GM18508 (cell line): Measurements from ENCODE around the gene ALG12.

Experiments used
- ATAC-seq: cut with Tn5 transposase; IDR thresholded peaks from one replicate; pipeline ENCODE4 v1.9.1; 2021; ENCODE audit warnings: moderate number of reproducible peaks; ENCODE audit not compliant: insufficient read depth, unreplicated experiment

The ALG12 gene

GRCh38 chr22:49933236-49934159, 15.3 kb upstream of the ALG12 start:
- no peak for ATAC-seq

DNA sequence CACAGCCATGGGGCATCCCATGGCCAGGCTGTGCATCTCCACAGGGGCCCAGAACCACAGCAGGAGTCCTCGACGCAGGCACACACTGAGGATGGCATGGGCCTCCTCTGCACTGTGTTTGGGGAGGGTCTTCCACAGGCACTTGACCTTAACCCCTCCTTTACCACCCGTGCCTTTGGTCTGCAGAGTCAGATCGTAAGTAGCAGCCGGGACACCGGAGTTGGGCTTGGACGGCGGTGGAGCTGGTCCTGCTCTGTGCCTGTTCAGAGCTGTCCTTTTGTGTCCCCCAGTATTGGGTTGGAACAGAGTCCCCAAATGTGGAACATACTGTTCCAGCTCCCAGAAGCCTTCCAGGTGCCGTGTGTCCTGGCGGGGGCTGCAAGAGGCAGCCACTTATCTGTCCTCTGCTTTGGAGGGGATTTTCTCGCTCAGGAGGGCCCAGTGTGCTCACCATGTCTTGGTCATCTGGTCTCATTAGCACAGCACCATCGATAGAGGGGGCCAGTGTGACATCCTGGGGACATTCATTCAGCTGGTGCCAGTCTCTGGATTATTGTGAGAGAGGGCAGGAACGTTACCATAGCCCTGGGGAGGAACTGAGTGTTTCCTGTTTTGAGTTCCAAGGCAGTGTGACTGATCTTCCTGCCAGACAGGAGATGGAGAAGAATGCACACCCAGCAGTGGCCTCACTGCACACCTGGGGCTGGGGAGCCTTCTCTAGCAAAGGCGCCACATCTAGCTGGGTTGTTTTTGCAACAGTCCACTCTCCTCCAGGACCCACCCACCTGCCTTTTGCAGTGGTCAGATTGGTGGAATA, 12.6 kb upstream of the ALG12 start:
- no peak for ATAC-seq

GRCh38 chr22:49929994-49930575, 11.8 kb upstream of the ALG12 start:
- no peak for ATAC-seq

- no peak for ATAC-seq
Observed at GRCh38 chr22:49929211-49929979, 11.2 kb upstream of the ALG12 start.

DNA sequence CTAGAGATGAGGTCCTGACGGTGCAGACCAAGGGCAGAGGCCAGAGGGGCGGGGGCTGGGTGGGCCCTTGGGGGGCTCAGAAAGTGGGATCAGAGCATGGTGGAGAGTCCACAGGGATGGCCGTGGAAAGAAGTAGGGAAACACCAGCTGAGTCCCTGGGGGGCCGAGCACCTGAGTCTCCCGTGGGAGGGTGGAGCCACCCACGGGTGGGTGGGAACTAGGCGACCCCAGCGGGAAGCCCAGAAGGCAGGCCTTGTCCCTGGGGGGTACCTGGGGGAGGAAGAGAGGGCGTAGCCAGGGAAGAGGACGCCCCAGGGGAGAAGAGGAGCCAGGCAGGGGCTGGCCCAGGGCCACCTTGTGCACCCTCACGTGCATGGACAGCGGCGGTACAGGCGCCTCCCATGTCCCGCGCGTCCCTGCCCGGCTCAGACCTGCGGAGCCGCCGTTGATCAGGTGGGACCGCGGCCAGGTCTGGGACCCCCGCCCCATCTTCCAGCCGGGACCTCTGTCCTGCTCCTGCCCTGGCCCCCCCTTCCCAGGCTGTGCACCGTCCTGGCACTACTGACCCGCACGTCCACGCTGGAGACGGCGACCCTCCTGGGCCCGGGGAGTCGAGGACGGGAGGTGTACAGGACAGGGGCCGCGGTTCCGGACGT, 10.4 kb upstream of the ALG12 start:
- ATAC-seq: no peak

GRCh38 chr22:49928185-49928495, 9.9 kb upstream of the ALG12 start:
- no peak for ATAC-seq

DNA sequence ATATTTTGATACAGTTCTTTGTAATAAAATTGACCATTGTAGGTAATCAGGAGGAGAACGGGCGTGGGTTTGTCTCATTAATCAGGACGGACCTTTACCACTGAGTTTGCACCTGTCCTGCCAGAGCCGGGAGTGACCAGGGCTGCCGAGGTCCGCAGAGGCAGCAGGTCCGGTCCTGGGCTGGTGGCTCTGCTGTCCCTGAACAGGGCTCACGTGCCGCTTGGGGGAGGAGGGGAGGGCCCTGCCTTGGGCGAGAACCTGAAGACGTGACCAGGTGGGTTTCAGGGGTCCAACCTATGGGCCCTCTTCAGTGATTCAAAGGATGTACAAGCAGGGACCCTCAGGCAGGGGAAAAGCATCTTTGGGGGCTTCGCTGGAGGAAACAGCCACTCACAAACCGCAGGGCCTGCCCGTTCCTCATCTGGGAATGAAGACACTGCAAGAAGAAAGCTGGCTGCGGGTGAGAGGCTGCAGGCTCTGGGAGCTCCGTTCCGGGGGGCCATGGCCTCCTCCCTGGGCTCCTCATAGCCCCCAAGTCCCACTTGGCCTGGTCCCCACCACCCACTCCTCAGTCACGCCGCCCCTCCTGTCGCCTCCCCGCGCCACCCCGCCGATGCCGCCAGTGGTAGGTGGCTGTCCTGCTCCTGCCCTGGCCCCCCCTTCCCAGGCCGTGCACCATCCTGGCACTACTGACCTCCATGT, 9.4 kb upstream of the ALG12 start:
- no peak for ATAC-seq

DNA sequence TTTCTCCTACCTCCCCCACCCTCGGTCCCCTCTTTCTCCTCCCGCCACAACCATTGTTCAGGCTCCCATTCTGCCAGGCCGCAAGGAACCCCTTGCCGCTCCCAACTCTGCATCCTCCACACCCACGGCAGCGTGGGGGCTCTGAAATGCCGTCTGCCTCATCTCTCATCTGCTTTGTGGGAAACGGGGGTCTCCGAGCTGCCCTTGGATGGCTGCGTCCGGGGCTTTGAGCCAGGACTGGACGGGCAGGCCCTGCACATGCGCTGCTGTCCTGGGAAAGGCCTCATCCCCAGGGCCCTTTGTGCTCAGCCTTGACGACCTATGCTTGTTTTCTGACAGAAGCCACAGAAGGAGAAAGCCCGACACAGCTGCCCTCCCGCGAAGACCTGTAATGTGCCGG, 8.7 kb upstream of the ALG12 start:
- ATAC-seq: no peak

DNA sequence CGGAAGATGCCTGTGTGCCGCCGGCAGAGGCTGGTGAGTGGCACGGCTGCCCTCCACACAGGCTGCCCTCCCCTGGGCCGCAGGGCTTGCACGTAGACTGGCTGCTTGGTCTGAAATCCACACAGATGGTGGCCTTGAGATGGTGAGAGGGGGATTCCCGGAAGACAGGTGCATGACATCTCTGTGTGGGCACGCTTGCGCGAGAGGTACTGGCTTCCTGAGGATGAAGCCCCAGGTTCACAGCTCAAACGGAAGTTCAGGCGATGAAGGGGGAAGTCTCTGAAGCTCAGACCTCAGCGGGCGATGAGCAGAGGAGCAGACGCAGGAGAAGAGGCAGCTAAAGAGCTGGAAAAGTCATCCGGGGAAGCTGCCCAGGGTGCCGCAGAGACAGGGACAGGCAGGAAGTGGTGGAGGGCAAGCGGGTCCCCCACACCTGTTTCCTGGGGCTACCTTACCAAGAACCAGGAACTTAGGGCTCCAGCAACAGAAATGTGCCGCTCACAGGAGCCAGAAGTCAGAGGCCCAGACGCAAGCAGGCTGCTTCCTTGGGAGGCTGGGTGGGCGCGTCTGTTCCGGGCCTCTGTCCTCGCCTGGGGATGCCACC, 7.4 kb upstream of the ALG12 start:
- no peak for ATAC-seq

GRCh38 chr22:49924113-49924833, 6.0 kb upstream of the ALG12 start:
- no peak for ATAC-seq

DNA sequence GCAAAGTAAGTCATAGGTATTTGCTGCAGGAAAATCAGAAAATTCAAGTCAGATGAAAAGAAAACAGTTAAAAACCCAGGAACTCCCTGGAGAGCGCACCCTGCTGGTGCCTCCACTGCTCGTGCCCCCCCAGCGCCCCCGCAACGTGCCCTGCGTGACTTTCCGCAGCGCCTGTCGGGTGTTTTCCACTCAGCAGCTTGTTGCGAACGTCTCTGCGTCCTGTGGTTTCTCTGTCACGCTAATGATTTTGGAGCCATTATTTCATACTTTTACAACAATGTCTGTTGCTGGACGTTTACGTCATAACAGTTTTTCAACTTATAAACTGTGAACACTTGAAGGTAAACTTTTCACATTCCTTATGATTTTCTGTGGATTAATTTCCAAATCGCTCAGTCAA, 5.2 kb upstream of the ALG12 start:
- no peak for ATAC-seq

DNA sequence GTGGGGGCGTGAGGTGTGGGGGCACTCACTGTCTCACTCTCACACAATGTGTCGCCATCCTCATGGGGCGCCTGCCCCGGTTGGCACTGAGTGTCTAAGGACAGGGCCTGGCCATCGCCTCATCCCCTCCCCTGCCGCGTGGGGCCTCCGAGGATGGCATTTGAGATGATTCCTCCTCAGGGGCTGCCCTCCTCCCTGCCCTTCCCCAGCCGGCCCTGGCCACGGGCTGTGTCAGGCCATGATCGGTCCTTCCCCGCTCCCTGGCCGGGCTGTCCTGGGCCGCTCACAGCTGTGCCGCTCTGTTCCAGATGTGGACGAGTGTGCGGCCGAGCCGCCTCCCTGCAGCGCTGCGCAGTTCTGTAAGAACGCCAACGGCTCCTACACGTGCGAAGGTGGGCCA, 4.7 kb upstream of the ALG12 start:
- no peak for ATAC-seq

- no peak for ATAC-seq
Observed at GRCh38 chr22:49922484-49922883, 4.2 kb upstream of the ALG12 start.

GRCh38 chr22:49921508-49922278, 3.5 kb upstream of the ALG12 start:
- no peak for ATAC-seq

- no peak for ATAC-seq
Observed at GRCh38 chr22:49920859-49921258, 2.6 kb upstream of the ALG12 start.

DNA sequence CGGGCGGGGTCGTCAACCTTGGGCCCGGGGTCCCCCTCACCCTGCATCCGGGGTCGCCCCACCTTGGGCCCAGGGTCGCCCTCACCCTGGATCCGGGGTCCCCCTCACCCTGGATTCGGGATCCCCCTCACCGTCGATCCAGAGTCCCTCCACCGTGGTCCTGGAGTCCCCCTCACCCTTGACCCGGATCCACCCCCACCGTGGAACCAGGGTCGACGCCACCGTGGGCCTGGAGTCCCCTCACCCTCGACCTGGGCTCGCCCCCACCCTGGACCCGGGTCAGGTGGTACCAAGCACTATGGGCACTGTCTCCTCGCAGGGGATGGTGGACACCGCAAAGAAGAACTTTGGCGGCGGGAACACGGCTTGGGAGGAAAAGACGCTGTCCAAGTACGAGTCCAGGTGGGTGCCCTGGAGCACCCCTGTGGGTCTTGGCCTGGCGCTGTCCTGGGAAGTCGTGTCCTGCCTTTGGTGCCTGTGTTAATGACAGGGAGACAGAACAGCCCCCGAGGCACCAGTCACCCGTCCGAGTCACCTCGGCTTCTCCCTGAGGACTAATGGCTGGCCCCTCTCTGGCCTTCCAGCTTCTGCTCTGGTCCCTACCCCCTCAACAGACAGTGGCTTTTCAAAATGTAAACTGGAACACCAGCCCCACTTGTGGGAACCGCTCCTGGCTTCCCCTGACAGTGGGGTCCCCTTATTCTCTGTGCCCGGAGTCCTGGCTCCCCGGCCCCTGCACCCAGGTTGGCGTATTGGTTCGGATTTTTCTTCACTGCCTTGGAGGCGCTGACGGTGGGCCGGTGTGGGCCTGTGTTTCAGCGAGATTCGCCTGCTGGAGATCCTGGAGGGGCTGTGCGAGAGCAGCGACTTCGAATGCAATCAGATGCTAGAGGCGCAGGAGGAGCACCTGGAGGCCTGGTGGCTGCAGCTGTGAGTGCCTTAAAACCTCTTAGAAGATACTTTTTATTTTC, 958 bp upstream of the ALG12 start:
- no peak for ATAC-seq

- ATAC-seq: no peak
Observed at GRCh38 chr22:49916831-49917230, 1.4 kb downstream of the ALG12 start.
